HG02943 (cell line): ENCODE data around the gene RXRG.

Experiments
- ATAC-seq: cut with Tn5 transposase; IDR thresholded peaks from one replicate; pipeline ENCODE4 v1.9.1; 2021; ENCODE audit warnings: mild to moderate bottlenecking, low read depth, moderate library complexity; ENCODE audit not compliant: unreplicated experiment

The RXRG gene

DNA sequence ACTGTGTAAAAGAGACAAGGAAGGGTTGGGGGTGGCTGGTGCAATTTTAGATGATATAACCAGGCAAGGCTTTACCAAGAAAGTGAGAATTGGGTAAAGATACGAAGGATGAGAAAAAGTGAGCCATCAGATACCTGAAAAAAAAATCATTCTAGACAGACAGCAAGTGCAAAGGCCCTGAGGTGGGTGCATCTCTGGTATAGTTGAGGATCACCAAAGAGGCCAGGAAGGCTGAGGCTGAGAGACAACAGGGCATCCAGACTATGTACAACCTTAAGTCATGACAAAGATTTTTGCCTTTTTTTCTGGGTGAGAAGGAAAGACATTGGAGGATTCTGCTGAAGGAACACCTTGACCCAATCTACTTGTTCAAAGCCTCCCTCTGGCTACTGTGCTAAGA lies 29.9 kb downstream of the RXRG start:
- no peak for ATAC-seq

DNA sequence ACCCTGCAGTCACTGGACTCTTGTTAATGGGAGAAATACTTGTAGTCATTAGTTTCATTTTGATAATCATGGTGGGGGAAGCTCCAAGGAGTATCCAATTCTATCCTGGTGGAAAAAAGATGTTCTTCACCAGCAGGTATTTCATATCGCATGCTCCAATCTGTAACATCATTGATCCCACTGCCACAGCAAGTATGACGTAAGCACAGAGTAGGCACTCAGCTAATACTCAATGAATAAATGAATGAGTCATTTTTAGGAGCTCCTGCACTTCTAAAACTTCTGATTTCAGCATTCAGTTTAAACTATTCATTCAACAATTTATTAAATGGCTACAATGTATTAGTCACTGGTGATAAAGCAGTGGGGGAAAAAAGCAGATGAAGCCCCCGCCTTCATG lies 30.3 kb downstream of the RXRG start:
- ATAC-seq, result no peak

DNA sequence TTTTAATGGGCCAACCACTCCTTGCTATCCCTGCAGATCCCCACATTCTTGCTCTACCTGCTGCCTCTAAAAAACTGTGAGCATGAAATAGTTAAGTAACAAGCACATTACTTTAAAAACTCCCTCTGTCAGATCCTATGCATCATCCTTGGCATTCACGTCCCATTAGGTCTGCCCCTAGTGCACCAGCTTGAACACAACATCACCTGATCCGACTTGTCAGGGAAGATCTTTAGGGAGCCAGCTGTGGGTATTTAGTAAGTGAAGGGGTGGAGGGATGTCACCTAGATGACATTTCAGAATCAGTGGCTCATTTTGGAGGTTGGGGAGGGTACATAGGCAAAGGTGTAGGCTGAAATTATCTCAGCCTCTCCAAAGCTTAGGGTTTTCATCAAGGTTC lies 33.5 kb downstream of the RXRG start:
- no peak for ATAC-seq

DNA sequence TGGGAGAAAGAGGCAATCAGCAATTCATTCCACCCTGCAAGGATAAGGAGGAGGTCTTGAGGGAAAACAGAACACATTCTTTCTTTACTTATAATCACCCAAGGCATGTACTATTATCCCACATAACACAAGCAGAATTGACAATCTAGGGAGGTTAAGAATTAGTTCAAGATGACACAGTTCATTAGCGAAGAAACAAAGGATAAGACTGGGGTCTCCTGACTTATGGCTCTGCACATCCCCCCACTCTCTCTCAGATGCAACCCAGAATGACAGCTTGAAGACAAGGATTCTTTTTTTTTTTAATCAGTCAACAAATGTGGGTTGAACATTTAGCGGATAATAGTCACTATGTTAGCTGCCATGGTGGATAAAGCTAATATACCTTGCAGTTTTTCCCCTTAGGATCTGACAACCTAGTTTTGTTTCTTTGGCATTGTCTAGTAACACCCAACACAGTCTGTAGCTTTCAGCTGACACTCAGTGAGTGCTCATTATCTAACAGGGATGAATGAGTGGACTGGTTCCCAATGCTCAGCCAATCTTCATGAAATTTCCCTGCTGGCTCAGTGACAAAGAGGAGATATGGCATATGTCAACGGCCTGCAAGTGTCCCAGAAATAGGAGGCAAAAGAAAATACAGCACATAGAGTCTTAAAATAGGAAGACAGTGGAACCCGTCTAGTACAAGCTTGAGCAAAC lies 35.1 kb downstream of the RXRG start:
- ATAC-seq, result no peak

DNA sequence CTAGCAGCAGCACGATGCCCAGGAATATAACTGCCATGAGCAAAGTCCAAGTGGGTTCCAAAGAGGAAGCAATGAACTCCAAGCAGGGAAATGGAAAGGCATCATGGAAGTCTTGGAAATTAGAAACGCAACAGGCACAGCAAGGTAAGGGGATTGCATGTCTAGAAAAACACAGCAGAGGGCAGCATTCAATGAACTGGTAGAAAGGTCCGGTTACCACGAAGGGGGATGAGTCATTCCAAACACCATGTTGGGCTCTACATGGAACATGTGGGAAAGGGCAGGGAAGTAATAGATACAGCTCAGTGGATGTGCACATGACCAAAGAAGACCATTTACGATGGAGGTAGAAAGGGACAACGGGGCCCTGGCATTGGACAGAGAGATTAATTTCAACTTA lies 36.4 kb downstream of the RXRG start:
- ATAC-seq, result no peak

DNA sequence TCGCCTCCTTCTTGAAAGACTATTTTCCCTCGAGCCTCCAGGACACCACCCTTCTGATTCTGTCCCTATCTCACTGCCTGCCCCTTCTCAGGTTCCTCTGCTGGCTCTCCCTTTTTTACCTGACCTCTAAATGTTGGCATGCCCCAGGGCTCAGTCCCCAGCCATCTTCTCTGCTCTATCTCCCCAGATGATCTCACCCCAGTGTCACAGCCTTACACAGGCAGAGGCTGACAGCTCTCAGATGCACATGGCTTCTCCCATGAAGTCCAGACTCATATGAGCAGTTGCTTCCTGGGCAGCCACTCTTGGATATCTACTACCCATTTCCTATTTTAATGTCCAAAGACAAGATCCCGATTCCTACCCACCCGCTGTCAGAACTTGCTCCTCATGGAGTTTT lies 37.5 kb downstream of the RXRG start:
- ATAC-seq, result no peak

DNA sequence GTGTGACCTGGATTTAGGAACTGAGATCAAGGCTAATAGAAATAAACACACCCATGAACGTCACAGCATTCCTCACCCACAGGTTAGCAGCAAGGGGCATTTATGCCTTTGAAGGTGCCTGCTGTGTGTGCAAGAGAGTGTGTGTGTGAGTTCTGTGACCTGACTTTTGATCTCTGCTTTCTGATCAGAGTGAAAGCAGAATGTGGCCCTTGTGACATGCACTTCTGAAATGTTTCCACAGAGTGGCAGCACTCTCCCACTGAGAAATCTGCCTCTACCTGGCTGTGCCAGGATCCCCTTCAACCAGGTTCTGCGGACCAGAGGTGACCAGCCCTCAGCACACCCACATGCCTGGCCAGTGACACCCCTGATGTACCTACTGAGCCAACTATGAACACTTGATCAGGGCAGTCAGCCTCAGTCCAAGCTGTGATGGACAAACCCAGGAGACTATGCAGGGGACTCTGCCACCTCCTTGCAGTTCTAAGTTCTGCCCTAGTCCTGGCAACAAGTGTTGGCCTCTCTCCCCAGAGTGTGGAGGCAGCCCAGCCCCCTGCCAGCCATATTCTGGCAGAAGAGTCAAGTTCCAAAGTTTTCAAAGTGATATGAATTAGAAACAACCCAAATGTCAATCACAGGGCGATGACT lies 41.0 kb downstream of the RXRG start:
- ATAC-seq, result no peak

DNA sequence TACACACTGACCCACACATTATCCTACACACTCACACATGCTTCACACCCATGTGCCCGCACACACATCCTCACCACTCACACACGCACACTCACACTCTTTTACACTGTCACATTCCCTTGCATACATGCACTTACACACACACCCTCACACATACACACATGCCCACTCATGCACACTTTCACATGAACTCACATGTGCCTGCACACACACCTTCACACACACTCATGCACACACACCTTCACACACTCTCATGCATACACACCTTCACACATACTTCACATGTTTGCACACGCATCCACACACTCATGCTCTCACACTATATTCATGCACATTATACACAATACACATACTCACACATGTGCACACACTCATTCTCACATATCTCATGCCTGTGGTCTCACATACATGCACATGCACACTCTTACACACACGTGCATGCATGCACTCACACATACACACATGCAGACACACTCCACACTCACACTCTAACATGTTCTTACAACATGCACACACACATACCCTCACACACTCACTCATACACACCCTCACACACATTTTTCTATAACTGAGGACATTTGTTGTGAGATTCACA lies 42.3 kb downstream of the RXRG start:
- ATAC-seq, result no peak

DNA sequence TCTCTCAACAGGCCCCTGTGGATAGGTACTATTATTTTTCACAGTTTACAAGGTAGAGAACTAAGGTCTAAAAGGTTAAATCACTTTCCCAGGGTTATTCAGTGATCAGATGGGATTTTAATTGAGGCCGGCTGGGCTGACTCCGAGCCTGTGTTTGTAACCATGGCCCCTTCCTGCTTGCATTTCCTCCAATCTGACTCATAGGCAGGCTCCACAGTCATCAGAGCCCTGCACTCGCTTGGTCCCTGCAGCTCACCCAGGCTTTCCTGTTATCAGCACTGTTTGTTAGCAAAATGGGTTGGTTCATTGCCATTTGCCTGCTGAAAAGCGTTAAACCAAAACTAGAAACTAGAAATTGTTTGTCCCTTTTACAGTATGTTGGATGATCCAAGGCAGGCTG lies 47.0 kb downstream of the RXRG start:
- ATAC-seq, result no peak

DNA sequence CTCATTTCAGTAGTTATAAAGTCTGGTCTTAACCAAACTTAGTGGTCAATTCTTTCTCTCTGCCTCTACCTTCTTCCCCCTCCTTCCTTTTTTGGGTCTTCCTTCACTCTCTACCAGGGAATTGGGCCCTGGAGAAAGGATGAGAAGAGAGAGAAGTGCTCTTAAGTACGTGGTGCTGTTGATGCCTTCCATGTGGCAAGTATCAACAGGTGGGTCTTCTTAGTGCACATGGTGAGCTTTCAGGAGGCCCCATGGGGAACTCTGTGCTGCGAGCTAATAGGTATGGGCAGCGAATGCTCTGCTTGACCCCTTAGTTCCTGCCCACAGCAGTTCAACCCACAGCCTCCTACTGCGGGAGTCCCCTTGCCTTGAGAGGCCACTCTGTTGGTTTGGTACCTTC lies 49.0 kb downstream of the RXRG start:
- no peak for ATAC-seq

DNA sequence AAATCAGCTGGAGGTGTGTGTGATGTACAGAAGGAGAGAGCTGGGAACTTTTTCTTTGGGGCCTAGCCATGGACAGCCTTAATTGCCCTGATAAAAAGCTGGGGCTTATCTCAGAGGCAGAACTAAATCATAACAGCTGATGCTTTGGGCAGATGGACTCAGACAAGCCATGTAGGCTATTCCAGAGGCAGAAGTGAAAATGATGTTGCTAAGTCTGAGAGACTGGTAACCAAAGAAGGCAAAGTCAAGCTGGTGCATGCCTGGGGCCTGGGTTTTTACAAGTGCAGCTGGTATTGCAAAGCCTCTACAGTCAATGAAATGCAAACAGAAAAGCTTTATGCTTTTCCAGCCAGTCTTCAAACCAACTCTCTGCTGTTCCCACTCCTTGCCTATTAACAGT lies 49.4 kb downstream of the RXRG start:
- no peak for ATAC-seq

DNA sequence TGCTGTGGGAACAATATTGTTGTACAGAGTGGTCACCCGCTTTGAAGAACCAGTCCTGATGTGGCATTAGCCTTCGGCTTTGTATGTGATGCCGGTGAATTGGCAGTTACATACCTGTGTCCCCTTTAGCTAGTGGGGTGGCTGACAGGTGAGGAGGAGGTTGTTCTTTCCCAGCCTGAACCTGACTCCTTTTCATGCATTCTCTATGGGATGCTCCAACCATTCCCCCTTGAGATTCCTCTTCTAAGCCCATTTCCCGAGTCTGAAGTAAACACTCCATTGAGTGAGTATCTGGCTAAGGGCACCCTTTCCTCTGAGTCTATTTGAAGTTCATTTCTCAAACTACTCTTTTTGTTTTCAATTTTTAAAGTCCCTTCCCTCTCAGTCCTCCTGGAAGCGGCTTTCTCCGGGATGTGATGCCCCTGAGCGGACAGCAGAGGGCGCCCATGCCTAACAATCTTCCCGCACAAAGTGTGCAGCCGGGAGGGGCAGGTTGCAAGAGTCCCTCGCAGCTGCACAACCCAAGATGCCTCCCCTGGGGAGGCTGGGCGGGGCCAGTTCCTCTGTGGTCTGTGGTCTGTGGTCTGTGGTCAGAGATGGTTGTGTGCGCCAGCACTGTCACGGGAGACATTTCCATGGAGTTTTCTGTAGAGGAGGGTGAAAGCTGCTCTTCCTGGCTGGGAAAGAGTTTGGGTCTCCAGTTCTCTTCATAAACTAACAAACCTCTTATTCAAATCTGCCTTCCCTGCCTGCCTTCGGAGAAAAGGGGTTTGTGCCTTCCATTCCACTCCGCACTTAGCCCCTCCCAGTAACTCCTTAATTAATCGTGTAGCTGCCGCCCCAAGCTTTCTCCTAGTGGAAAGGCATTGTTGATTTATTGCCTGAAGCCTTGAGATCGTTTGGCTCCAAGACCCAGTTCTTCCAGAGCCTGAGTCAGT lies 52.0 kb downstream of the RXRG start:
- peak; percentile 98 for ATAC-seq

DNA sequence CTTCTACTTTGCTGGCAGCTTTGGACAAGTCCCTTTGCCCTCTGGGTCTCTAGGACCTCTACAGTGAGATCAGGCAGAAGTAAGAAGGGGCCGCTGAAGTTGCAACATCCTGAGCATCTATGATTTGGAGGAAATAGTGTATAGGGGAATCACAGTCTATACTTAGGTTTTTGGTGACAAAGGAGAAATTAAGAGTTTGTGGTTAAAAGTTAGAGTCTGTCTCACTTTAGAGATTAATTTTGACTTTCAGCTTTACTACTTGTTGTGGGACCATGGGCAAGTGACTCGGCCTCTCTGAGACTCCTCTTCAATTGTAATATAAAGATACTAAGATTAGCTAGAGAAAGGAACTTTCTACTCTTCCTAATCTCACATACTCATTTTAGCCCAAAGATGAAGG lies 55.3 kb downstream of the RXRG start:
- ATAC-seq, result no peak

DNA sequence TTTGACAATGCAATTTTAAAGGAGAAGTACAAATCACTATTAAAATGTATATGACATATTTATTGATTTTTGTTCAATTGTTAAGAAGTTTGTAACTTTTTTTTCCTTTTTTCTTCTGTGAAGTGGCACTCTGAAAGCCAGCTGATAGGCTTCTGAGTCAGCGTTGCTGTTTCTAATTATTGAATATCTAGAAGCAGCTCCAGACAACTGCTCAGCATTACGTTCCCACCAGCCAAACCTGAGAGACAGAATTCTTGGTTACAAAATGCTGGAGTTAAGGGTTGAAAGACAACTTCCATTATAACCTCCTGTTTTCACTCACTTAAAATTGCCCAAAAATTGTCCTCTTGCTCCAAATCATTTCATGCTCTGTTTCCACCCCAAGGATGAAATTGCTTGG lies 57.0 kb downstream of the RXRG start:
- ATAC-seq, result no peak

DNA sequence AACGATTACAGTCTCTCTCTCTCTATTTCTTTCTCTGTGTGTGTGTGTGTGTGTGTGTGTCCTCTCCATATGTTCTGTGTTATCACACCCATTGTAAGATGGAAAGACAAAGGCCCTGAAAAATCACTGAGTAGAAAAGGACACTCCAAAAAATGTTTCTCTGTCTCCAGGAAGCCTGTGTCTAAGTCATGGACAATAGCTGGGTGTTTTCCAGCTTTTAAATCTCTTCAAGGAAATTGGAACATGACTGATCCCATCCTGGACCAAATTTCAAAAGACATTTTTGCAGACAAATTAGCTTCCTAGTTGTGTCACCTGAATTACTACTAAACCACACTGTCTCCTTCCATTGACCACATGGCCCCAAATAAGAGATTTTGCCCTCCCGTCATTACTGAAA lies 57.4 kb downstream of the RXRG start:
- no peak for ATAC-seq

DNA sequence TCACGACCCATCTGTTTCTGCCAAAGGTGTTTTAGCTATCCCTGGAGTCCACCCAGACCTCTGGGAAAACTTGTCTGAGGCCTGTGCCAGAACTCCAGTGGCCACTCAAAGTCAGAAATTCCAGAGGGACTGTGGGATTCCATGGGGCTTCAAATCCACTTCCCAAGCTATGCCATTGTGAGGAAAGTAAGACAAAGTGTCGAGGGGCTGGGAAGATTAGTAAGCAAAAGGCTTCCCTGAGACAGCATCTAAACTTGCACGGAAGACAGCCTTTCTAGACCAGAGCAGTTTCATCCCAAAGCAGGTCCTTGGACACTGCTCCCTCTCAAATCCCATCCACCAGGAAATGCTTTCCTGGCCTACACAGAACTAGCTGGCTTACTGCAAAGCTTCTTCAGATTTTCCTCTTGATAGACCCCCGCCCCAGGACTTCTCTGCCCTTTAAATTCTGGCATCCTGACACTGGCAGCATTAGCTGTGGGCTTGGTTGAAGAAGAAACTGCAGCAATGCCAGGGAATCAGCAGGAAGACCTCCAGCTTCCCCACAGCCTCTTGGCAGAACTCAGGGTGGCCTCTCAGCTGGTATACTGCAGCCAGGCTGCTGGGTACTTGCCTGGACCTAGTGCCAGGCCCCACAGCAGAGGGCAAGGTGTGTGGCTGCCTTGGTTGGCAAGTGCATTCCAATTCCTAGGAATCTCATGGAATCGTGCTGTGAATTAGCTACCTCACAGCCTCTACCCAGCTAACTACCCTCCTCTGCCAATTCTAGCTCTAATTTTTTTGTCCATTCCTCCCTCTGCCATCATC lies 61.1 kb downstream of the RXRG start:
- ATAC-seq, result no peak

DNA sequence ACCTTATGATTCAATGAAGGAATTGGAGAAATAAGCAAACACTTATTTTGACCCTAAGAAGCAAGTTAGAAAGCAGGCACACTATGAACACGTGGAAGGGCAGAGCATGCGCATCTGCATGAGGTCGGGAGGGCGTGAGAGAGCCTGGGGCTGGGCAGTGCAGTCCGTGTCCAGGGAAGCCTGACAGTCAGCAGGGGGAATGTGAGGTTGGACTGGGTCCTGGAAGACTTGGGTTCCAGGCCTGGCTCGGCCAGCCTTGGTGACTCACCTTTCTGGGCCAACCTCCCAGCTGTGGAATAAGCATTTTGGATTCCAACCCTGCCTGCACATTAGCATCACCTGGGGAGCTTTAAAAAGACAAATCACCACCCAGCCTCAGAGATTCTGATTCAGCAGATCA lies 61.9 kb downstream of the RXRG start:
- ATAC-seq, result no peak

DNA sequence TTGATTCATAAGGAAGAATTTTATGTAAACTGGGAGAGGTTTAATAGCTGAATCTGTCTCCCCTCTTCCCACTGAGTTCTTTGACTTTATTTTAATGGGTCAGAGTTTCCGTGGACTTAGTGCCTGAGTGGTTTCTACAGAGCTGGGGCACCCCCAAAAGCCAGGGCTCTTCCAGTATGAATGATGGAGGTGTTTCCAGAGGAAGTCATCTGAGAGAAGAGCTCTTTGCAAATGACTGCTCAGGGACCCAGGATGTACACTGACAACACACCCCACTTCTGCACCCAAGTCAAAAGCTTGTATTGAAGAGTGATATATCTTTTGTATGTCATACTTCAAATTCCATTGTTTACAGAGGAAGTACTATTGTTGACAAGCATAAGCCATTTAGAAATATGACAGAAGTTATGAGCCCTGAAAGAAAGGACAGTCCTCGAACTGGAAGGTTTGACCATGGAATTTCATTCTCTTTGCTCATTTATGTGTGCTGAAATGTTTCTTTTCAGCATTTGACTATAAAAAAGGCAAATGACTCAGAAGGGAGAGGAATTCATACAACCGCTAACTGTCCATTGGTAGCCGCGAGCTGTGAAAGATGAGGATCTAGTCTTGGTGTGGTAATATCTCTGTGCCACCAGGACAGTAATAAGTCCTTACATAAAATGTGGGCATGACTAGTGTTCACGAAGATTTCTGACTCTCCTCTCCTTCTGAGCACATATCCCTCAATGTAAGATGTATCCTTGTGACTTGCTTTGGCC lies 63.0 kb downstream of the RXRG start:
- ATAC-seq, result no peak

DNA sequence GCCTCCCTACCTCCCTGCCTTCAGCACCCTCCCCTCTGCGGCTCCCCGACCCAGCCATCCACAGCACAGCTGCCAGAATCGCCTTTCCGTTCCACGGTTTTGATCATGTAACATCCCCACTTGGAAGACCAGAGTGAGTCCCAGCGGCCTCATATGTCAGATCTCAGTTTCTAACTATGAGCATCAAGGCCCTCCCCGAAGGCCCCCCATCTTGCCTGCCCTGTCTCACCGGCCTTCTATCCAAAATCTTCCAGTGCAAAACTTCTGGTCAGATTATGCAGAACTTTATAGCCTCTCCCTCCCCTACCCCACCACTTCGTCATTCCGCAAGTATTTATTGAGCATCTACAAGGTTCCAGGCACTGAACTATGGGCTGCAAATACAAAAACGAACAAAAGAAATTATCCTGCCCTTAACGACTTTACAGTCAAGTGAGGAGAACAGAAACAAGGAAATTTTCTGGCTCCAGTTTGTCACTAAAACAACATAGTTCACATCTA lies 68.1 kb downstream of the RXRG start:
- no peak for ATAC-seq
